ENCODE data around the gene MUS81.
"Not testable (repeated sequence)": the region's sequence is repeated elsewhere in the genome, so short reads cannot be mapped to it uniquely, and the experiment has no call there.

MUS81 gene

GRCh38 chr11:65860278-65861164 is at the start of gene MUS81:
Gene MUS81, plus strand, starts transcription at chr11:65860433. Its CDS starts 321 bp downstream, at chr11:65860754.
- DNase-seq (ENCODE audit: low spot score), result peak; percentile 98

GRCh38 chr11:65811764-65812475 is 48.3 kb upstream of the MUS81 start:
- no peak for DNase-seq (ENCODE audit: low spot score)

- DNase-seq (ENCODE audit: low spot score), result no peak
Measured at GRCh38 chr11:65814131-65814985, 45.9 kb upstream of the MUS81 start.

GRCh38 chr11:65814986-65815565 is 45.2 kb upstream of the MUS81 start:
- no peak for DNase-seq (ENCODE audit: low spot score)

GRCh38 chr11:65816696-65817095 is 43.5 kb upstream of the MUS81 start:
- no peak for DNase-seq (ENCODE audit: low spot score)

- DNase-seq (ENCODE audit: low spot score), result peak; percentile 47
Measured at GRCh38 chr11:65817312-65817834, 42.9 kb upstream of the MUS81 start.

- DNase-seq (ENCODE audit: low spot score), result peak; percentile 78
Measured at GRCh38 chr11:65817835-65818680, 42.2 kb upstream of the MUS81 start.

- DNase-seq (ENCODE audit: low spot score), result no peak
Measured at GRCh38 chr11:65821107-65821506, 39.1 kb upstream of the MUS81 start.

GRCh38 chr11:65822776-65823528 is 37.3 kb upstream of the MUS81 start:
- no peak for DNase-seq (ENCODE audit: low spot score)

- DNase-seq (ENCODE audit: low spot score), result no peak
Measured at GRCh38 chr11:65826984-65827735, 33.1 kb upstream of the MUS81 start.

- DNase-seq (ENCODE audit: low spot score), result no peak
Measured at GRCh38 chr11:65829459-65829858, 30.8 kb upstream of the MUS81 start.

- DNase-seq (ENCODE audit: low spot score), result not testable (repeated sequence)
Measured at GRCh38 chr11:65832231-65832630, 28.0 kb upstream of the MUS81 start.

- no peak for DNase-seq (ENCODE audit: low spot score)
Measured at GRCh38 chr11:65833297-65834030, 26.8 kb upstream of the MUS81 start, which contains the start of gene SNX32. Gene SNX32, plus strand, starts transcription at chr11:65833963. Its CDS starts 103 bp downstream, at chr11:65834066.

GRCh38 chr11:65834202-65834601 is 26.0 kb upstream of the MUS81 start:
- no peak for DNase-seq (ENCODE audit: low spot score)

- no peak for DNase-seq (ENCODE audit: low spot score)
Measured at GRCh38 chr11:65842144-65842543, 18.1 kb upstream of the MUS81 start.

GRCh38 chr11:65843811-65844210 is 16.4 kb upstream of the MUS81 start:
- DNase-seq (ENCODE audit: low spot score), result no peak

- DNase-seq (ENCODE audit: low spot score), result no peak
Measured at GRCh38 chr11:65844231-65844872, 15.9 kb upstream of the MUS81 start.

GRCh38 chr11:65847746-65848145 is 12.5 kb upstream of the MUS81 start:
- no peak for DNase-seq (ENCODE audit: low spot score)

Measured in SW480 (cell line).